Activated naive CD8-positive, alpha-beta T cell treated with anti-CD3 and anti-CD28 coated beads for 36 hours (primary cell): ENCODE results near the gene C10orf143. TPM values are rescaled to one million over a fixed set of nuclear protein-coding genes. Genes with fewer than 3 reads are reported as not detected.

Source experiments
- DNase-seq: peaks from one replicate; pipeline ENCODE4 v3.0.0; 2021
- H3K27ac Mint-ChIP-seq: one replicate; pipeline ENCODE4 v1.8.0; 2022; ENCODE audit warnings: mild to moderate bottlenecking, moderate library complexity, mixed read lengths
- H3K27me3 Mint-ChIP-seq: one replicate; pipeline ENCODE4 v1.8.0; 2022; ENCODE audit warnings: mild to moderate bottlenecking, mixed read lengths
- H3K36me3 Mint-ChIP-seq: one replicate; pipeline ENCODE4 v1.8.0; 2021; ENCODE audit warnings: mild to moderate bottlenecking, mixed read lengths
- H3K4me1 Mint-ChIP-seq: one replicate; pipeline ENCODE4 v1.8.0; 2021; ENCODE audit warnings: mixed read lengths
- H3K4me3 Mint-ChIP-seq: one replicate; pipeline ENCODE4 v1.8.0; 2022; ENCODE audit warnings: mild to moderate bottlenecking, moderate library complexity, mixed read lengths
- H3K9me3 Mint-ChIP-seq: one replicate; pipeline ENCODE4 v1.8.0; 2022; ENCODE audit warnings: mixed read lengths
- total RNA-seq, 2 experiments: library from RNA; stranded (reverse); gene quantifications; one replicate each; pipeline ENCODE4 v1.2.3, GENCODE V29; 2021

The C10orf143 gene
- total RNA-seq, 2 experiments from 2014 or later = 3.3 to 3.8 TPM

- no peaks in the 10 kb centered on the region for H3K4me1 Mint-ChIP-seq
- H3K27me3 Mint-ChIP-seq = no peaks in the 10 kb centered on the region
- no peak overlapping the region for H3K27ac Mint-ChIP-seq
- no peak for DNase-seq
- H3K36me3 Mint-ChIP-seq = peaks cover 6% of the 10 kb centered on the region
- no peak overlapping the region for H3K4me3 Mint-ChIP-seq
- H3K9me3 Mint-ChIP-seq = peaks cover 1% of the 10 kb centered on the region
Measured at GRCh38 chr10:130052193-130052592, 58.4 kb downstream of the C10orf143 start.

GRCh38 chr10:130050721-130051120, 59.9 kb downstream of the C10orf143 start:
- no peaks in the 10 kb centered on the region for H3K9me3 Mint-ChIP-seq
- no peaks in the 10 kb centered on the region for H3K27me3 Mint-ChIP-seq
- H3K4me1 Mint-ChIP-seq = no peaks in the 10 kb centered on the region
- no peak overlapping the region for H3K4me3 Mint-ChIP-seq
- no peak overlapping the region for H3K27ac Mint-ChIP-seq
- peaks cover 6% of the 10 kb centered on the region for H3K36me3 Mint-ChIP-seq
- no peak for DNase-seq

DNA sequence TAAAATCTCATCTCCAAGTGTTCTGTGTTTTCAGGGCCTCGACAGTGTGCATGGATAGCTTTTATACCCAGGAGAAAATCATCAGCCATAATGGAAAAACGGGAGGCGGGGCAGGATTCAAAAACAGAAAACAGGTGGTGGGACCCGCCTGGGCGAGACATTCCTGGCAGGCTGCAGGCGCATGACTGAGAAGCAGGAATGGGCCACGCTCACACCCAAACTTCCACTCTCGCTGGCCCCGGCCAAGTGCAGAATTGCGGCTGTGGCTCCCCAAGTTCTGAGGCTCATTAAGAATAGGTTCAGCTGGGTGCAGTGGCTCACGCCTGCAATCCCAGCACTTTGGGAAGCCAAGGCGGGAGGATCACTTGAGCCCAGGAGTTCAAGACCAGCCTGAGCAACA, 60.6 kb downstream of the C10orf143 start:
- no peaks in the 10 kb centered on the region for H3K27me3 Mint-ChIP-seq
- H3K9me3 Mint-ChIP-seq = no peaks in the 10 kb centered on the region
- no peak overlapping the region for H3K27ac Mint-ChIP-seq
- no peak overlapping the region for H3K4me3 Mint-ChIP-seq
- DNase-seq = no peak
- H3K4me1 Mint-ChIP-seq = no peaks in the 10 kb centered on the region
- peaks cover 6% of the 10 kb centered on the region for H3K36me3 Mint-ChIP-seq

DNA sequence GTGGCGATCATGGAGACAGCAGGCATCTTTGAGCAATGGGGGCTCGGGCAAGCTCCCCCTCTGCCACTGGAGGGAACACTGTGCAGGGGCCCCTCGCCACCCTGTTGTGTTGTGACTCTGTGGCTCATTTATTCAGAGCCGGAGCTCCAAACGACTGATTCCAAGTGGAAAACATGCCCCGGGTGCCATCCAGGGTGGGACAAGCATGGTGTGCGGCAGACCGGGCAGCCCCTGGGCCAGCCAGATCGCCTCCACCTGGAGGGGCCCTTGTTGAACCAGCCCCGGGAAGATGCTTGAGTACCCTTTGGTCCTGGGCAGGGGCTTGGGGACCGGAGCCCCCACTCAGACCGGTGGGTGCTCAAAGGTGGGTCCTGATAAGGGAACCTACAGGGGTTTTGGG, 61.4 kb downstream of the C10orf143 start:
- Mint-ChIP-seq H3K27ac (no peak overlapping the region), H3K27me3 (peaks cover 3% of the 10 kb centered on the region), H3K4me1 (no peaks in the 10 kb centered on the region), H3K4me3 (no peak overlapping the region), H3K9me3 (no peaks in the 10 kb centered on the region), H3K36me3 (peaks cover 4% of the 10 kb centered on the region)
- no peak for DNase-seq

DNA sequence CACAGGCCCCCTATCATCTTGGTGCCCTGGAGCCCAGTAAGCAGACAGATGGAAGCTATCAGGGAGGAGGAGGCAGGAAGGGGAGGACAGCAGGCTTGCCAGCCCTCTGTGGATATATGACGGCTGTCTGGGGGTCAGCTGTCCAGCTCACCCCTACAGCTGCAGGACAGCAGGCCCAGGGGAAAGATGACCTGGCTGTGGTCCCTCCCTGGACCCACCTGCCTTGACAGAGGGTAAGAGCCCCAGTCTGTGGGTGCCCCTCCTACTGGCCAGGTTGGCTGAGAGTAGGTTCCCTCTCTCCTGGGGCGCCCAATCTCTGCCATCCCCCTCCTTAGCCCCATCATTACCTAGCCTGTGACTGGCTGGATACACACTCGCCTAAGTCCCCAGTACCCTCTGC, 62.5 kb downstream of the C10orf143 start:
- no peak overlapping the region for H3K4me3 Mint-ChIP-seq
- no peak for DNase-seq
- H3K36me3 Mint-ChIP-seq = no peaks in the 10 kb centered on the region
- no peaks in the 10 kb centered on the region for H3K4me1 Mint-ChIP-seq
- peaks cover 13% of the 10 kb centered on the region for H3K27me3 Mint-ChIP-seq
- no peak overlapping the region for H3K27ac Mint-ChIP-seq
- no peaks in the 10 kb centered on the region for H3K9me3 Mint-ChIP-seq

GRCh38 chr10:130047336-130047735, 63.3 kb downstream of the C10orf143 start:
- Mint-ChIP-seq H3K27ac (no peak overlapping the region), H3K9me3 (no peaks in the 10 kb centered on the region), H3K36me3 (no peaks in the 10 kb centered on the region), H3K27me3 (peaks cover 13% of the 10 kb centered on the region), H3K4me3 (no peak overlapping the region), H3K4me1 (no peaks in the 10 kb centered on the region)
- no peak for DNase-seq

DNA sequence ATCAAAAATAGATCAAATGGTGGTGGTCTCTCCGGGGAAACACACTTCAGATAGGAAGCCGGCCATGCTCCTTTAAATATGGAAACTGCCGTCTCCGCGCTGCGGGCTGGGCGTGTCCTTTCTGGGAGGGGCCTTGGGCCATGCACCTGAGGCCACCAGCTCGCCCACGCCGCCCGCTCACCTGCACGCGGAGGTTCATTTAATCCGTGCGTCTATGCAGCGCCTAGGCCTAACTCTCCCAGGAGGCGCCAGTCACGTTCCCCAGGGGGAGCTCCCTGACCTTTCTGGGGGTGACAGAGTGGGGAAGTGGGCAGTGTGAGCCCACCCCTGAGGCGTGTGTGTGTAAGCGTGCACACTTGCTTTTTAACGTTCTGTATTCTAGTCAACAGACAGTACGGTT, 64.0 kb downstream of the C10orf143 start:
- Mint-ChIP-seq H3K27me3 (peaks cover 13% of the 10 kb centered on the region), H3K9me3 (no peaks in the 10 kb centered on the region), H3K27ac (no peak overlapping the region), H3K4me1 (no peaks in the 10 kb centered on the region), H3K36me3 (no peaks in the 10 kb centered on the region), H3K4me3 (no peak overlapping the region)
- no peak for DNase-seq

GRCh38 chr10:130045801-130046321, 64.8 kb downstream of the C10orf143 start:
- Mint-ChIP-seq H3K4me1 (no peaks in the 10 kb centered on the region), H3K4me3 (no peak overlapping the region), H3K27ac (no peak overlapping the region), H3K36me3 (no peaks in the 10 kb centered on the region), H3K27me3 (peaks cover 13% of the 10 kb centered on the region), H3K9me3 (no peaks in the 10 kb centered on the region)
- DNase-seq = no peak

GRCh38 chr10:130045091-130045652, 65.5 kb downstream of the C10orf143 start:
- H3K27me3 Mint-ChIP-seq = peaks cover 13% of the 10 kb centered on the region
- H3K27ac Mint-ChIP-seq = no peak overlapping the region

GRCh38 chr10:130044067-130045061, 66.3 kb downstream of the C10orf143 start:
- no peaks in the 10 kb centered on the region for H3K36me3 Mint-ChIP-seq

More at GRCh38 chr10:130045091-130045652, 65.5 kb downstream of the C10orf143 start:
- no peak for DNase-seq
- no peaks in the 10 kb centered on the region for H3K9me3 Mint-ChIP-seq
- H3K36me3 Mint-ChIP-seq = no peaks in the 10 kb centered on the region
- H3K4me1 Mint-ChIP-seq = no peaks in the 10 kb centered on the region
- H3K4me3 Mint-ChIP-seq = no peak overlapping the region

GRCh38 chr10:130043491-130043890, 67.1 kb downstream of the C10orf143 start:
- Mint-ChIP-seq H3K36me3 (no peaks in the 10 kb centered on the region), H3K4me3 (no peak overlapping the region), H3K9me3 (no peaks in the 10 kb centered on the region), H3K27me3 (peaks cover 13% of the 10 kb centered on the region), H3K4me1 (no peaks in the 10 kb centered on the region), H3K27ac (no peak overlapping the region)
- DNase-seq = no peak

More at GRCh38 chr10:130044067-130045061, 66.3 kb downstream of the C10orf143 start:
- H3K4me1 Mint-ChIP-seq = no peaks in the 10 kb centered on the region
- no peak for DNase-seq
- no peak overlapping the region for H3K4me3 Mint-ChIP-seq
- H3K27me3 Mint-ChIP-seq = peaks cover 13% of the 10 kb centered on the region
- H3K27ac Mint-ChIP-seq = no peak overlapping the region
- no peaks in the 10 kb centered on the region for H3K9me3 Mint-ChIP-seq

DNA sequence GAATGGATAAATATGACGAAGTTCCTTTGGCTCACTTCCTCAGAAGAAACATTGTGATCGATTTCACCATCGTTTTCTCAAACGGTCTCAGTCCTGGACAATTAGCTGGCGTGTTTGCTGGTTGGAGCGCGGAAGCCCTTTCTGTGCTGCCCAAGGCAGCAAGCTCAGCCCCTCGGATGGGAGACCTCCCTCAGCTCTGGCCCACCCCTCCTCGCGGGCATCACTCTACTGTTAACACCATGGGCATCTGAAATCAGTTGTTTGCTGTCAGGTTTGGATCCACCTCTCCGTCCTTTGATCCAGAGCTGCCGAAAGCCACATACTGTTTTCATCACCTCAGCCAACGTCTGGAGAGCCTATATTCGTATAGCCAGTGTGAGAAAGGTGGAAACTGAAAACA, 68.2 kb downstream of the C10orf143 start:
- no peak overlapping the region for H3K4me3 Mint-ChIP-seq
- no peak overlapping the region for H3K27ac Mint-ChIP-seq
- no peaks in the 10 kb centered on the region for H3K36me3 Mint-ChIP-seq
- peaks cover 18% of the 10 kb centered on the region for H3K27me3 Mint-ChIP-seq
- H3K4me1 Mint-ChIP-seq = no peaks in the 10 kb centered on the region
- DNase-seq = no peak
- H3K9me3 Mint-ChIP-seq = no peaks in the 10 kb centered on the region

GRCh38 chr10:130041451-130042371, 68.9 kb downstream of the C10orf143 start:
- no peaks in the 10 kb centered on the region for H3K4me1 Mint-ChIP-seq
- no peaks in the 10 kb centered on the region for H3K9me3 Mint-ChIP-seq

GRCh38 chr10:130040817-130041330, 69.8 kb downstream of the C10orf143 start:
- H3K27me3 Mint-ChIP-seq = peaks cover 23% of the 10 kb centered on the region
- no peak for DNase-seq
- no peak overlapping the region for H3K27ac Mint-ChIP-seq
- no peak overlapping the region for H3K4me3 Mint-ChIP-seq
- H3K4me1 Mint-ChIP-seq = no peaks in the 10 kb centered on the region
- no peaks in the 10 kb centered on the region for H3K36me3 Mint-ChIP-seq
- H3K9me3 Mint-ChIP-seq = no peaks in the 10 kb centered on the region

More at GRCh38 chr10:130041451-130042371, 68.9 kb downstream of the C10orf143 start:
- Mint-ChIP-seq H3K27me3 (peaks cover 23% of the 10 kb centered on the region), H3K27ac (no peak overlapping the region), H3K4me3 (no peak overlapping the region), H3K36me3 (no peaks in the 10 kb centered on the region)
- DNase-seq = no peak
